ENCODE results near the gene ARHGAP19.
"Not testable (repeated sequence)": the region's sequence is repeated elsewhere in the genome, so short reads cannot be mapped to it uniquely, and the experiment has no call there.

The ARHGAP19 gene

GRCh38 chr10:97290076-97290475 lies 2.4 kb downstream of the ARHGAP19 start:
- DNase-seq (ENCODE audit: low read depth in 1 of 2, low spot score in 1 of 2), result not testable (repeated sequence)

GRCh38 chr10:97280783-97281182 lies 11.7 kb downstream of the ARHGAP19 start:
- DNase-seq (ENCODE audit: low read depth in 1 of 2, low spot score in 1 of 2), result no peak

GRCh38 chr10:97279121-97279815 lies 13.2 kb downstream of the ARHGAP19 start:
- no peak for DNase-seq (ENCODE audit: low read depth in 1 of 2, low spot score in 1 of 2)

GRCh38 chr10:97278491-97278989 lies 13.9 kb downstream of the ARHGAP19 start:
- no peak for DNase-seq (ENCODE audit: low read depth in 1 of 2, low spot score in 1 of 2)

- no peak for DNase-seq (ENCODE audit: low read depth in 1 of 2, low spot score in 1 of 2)
Observed at GRCh38 chr10:97277551-97277950, 14.9 kb downstream of the ARHGAP19 start.

- no peak for DNase-seq (ENCODE audit: low read depth in 1 of 2, low spot score in 1 of 2)
Observed at GRCh38 chr10:97274828-97275227, 17.6 kb downstream of the ARHGAP19 start.

- no peak for DNase-seq (ENCODE audit: low read depth in 1 of 2, low spot score in 1 of 2)
Observed at GRCh38 chr10:97273700-97274099, 18.7 kb downstream of the ARHGAP19 start.

- no peak for DNase-seq (ENCODE audit: low read depth in 1 of 2, low spot score in 1 of 2)
Observed at GRCh38 chr10:97270523-97271154, 21.8 kb downstream of the ARHGAP19 start.

GRCh38 chr10:97267671-97268070 lies 24.8 kb downstream of the ARHGAP19 start:
- no peak for DNase-seq (ENCODE audit: low read depth in 1 of 2, low spot score in 1 of 2)

GRCh38 chr10:97265095-97265494 lies 27.3 kb downstream of the ARHGAP19 start:
- not testable (repeated sequence) for DNase-seq (ENCODE audit: low read depth in 1 of 2, low spot score in 1 of 2)

- DNase-seq (ENCODE audit: low read depth in 1 of 2, low spot score in 1 of 2), result no peak
Observed at GRCh38 chr10:97263971-97264370, 28.5 kb downstream of the ARHGAP19 start.

- no peak for DNase-seq (ENCODE audit: low read depth in 1 of 2, low spot score in 1 of 2)
Observed at GRCh38 chr10:97261656-97262055, 30.8 kb downstream of the ARHGAP19 start.

GRCh38 chr10:97261183-97261582 lies 31.3 kb downstream of the ARHGAP19 start:
- DNase-seq (ENCODE audit: low read depth in 1 of 2, low spot score in 1 of 2), result no peak

- no peak for DNase-seq (ENCODE audit: low read depth in 1 of 2, low spot score in 1 of 2)
Observed at GRCh38 chr10:97259119-97259518, 33.3 kb downstream of the ARHGAP19 start.

- no peak for DNase-seq (ENCODE audit: low read depth in 1 of 2, low spot score in 1 of 2)
Observed at GRCh38 chr10:97256356-97256755, 36.1 kb downstream of the ARHGAP19 start.

- DNase-seq (ENCODE audit: low read depth in 1 of 2, low spot score in 1 of 2), result no peak
Observed at GRCh38 chr10:97255512-97256293, 36.7 kb downstream of the ARHGAP19 start.

GRCh38 chr10:97254694-97255093 lies 37.7 kb downstream of the ARHGAP19 start:
- DNase-seq (ENCODE audit: low read depth in 1 of 2, low spot score in 1 of 2), result no peak

- no peak for DNase-seq (ENCODE audit: low read depth in 1 of 2, low spot score in 1 of 2)
Observed at GRCh38 chr10:97250952-97251351, 41.5 kb downstream of the ARHGAP19 start.

- DNase-seq (ENCODE audit: low read depth in 1 of 2, low spot score in 1 of 2), result no peak
Observed at GRCh38 chr10:97243836-97244235, 48.6 kb downstream of the ARHGAP19 start.

- no peak for DNase-seq (ENCODE audit: low read depth in 1 of 2, low spot score in 1 of 2)
Observed at GRCh38 chr10:97238855-97239254, 53.6 kb downstream of the ARHGAP19 start.

- DNase-seq (ENCODE audit: low read depth in 1 of 2, low spot score in 1 of 2), result no peak
Observed at GRCh38 chr10:97235353-97235752, 57.1 kb downstream of the ARHGAP19 start.

- no peak for DNase-seq (ENCODE audit: low read depth in 1 of 2, low spot score in 1 of 2)
Observed at GRCh38 chr10:97234400-97234799, 58.0 kb downstream of the ARHGAP19 start.
